Gastroesophageal sphincter (tissue), 3 donors: Measurements from ENCODE around the gene CLSTN2.

Experiments used
- CTCF ChIP-seq, 4 experiments: fragments of 200-600 bp in 2 of 4; fragments of 450-650 bp in 2 of 4; sonication (generic) in 1 of 4; IDR thresholded peaks; one replicate each; pipeline ENCODE4 v1.5.1; 2017 to 2019; ENCODE audit warnings: antibody characterized with exemption in 4 of 4, mild to moderate bottlenecking in 2 of 4, moderate library complexity in 2 of 4
- POLR2A ChIP-seq, 2 donors: fragments of 450-650 bp; IDR thresholded peaks; one replicate each; pipeline ENCODE4 v1.6.1; 2017; ENCODE audit warnings: antibody characterized with exemption in 2 of 2, mild to moderate bottlenecking in 2 of 2, moderate library complexity in 1 of 2
- POLR2AphosphoS5 ChIP-seq: sonication (generic); formaldehyde crosslinking; IDR thresholded peaks from one replicate; pipeline ENCODE4 v1.6.1; 2017; ENCODE audit warnings: antibody characterized with exemption

GRCh38 chr3:140599496-140599895 lies 664.5 kb downstream of the CLSTN2 start:
- TF ChIP-seq CTCF (IDR thresholded peaks at IDR 0.05), result no peak
- no peak for TF ChIP-seq POLR2A (IDR thresholded peaks at IDR 0.05)
- TF ChIP-seq POLR2AphosphoS5, result no peak
